ENCODE data around the gene UBE2J2. TPM values are rescaled to one million over a fixed set of nuclear protein-coding genes. Genes with fewer than 3 reads are reported as not detected.

The UBE2J2 gene
- total RNA-seq, 1 experiment from 2014 or later: 121 TPM

DNA sequence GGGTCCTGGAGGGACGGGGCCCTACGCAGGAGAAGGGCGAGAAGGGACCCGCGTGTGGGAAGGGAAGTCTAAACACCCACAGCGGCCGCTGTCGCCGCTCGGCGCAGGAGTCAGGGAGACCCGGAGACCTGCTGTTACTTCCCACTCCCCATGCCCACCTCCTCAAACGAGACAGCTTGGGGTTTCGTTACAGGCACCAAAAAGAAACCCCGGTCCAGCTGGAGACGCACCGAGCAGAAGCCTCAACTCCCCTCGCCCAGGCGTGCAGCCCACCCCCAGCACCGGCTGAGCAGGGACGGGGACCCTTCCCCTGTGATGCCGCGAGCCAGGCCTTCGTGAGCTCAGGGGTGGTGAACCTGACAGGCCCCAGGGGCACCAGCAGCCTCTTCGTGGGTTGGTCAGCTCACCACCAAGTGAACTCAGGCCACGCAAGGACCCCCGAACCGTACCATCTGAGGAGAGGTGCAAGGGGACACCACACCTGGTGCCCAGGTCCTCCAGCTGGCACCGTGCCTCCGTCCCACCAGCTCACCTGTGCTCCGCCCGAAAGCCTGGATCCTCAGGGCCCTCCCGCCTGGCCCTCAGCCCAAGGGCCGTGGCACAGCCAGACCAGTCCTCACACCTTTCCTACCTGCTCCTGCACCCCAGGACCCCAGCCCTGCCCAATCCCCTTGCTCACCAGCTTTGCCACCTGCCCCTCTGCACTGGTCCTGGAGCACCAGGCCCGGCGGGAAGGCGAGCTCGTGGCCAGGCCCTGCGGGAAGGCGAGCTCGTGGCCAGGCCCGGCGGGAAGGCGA lies 46.9 kb downstream of the UBE2J2 start:
- in situ Hi-C loops (cut with HindIII; ENCODE audit: low pct_unique_long_range_greater_than_20kb, low sequenced_read_pairs): no loop called here
- DNase-seq (ENCODE audit: low read depth): no peak

DNA sequence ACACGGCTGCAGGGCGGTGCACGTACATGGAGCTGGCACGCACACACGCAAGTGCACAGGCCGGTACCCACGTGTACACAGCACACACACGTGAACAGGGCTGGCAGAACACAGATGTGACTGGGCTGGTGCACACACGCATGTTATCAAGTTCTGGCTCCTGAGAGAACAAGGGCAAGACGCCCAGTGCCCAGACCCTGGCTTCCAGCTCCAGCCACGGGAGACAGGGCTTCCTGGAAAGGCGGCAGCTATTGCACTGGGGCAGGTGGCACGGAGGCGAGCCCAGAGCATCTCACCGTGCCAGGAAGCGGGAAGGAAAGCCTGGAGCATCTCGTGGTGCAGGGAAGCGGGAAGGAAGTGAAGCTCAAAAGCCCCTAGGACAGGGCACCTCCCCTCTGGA lies 47.7 kb downstream of the UBE2J2 start:
- in situ Hi-C loops (cut with HindIII; ENCODE audit: low pct_unique_long_range_greater_than_20kb, low sequenced_read_pairs): no loop called here

GRCh38 chr1:1225238-1225845 lies 48.3 kb downstream of the UBE2J2 start:
- in situ Hi-C loops (cut with HindIII; ENCODE audit: low pct_unique_long_range_greater_than_20kb, low sequenced_read_pairs): no loop called here
- no peak for DNase-seq (ENCODE audit: low read depth)

More for the DNA sequence above, 47.7 kb downstream of the UBE2J2 start:
- DNase-seq (ENCODE audit: low read depth): no peak

- DNase-seq (ENCODE audit: low read depth): no peak
- in situ Hi-C loops (cut with HindIII; ENCODE audit: low pct_unique_long_range_greater_than_20kb, low sequenced_read_pairs): no loop called here
Observed at GRCh38 chr1:1223891-1224290, 49.8 kb downstream of the UBE2J2 start.

GRCh38 chr1:1223321-1223720 lies 50.3 kb downstream of the UBE2J2 start:
- in situ Hi-C loops (cut with HindIII; ENCODE audit: low pct_unique_long_range_greater_than_20kb, low sequenced_read_pairs): no loop called here

GRCh38 chr1:1222575-1223225 lies 51.0 kb downstream of the UBE2J2 start:
- in situ Hi-C loops (cut with HindIII; ENCODE audit: low pct_unique_long_range_greater_than_20kb, low sequenced_read_pairs): no loop called here
- DNase-seq (ENCODE audit: low read depth): no peak

More at GRCh38 chr1:1223321-1223720, 50.3 kb downstream of the UBE2J2 start:
- DNase-seq (ENCODE audit: low read depth): no peak

- in situ Hi-C loops (cut with HindIII; ENCODE audit: low pct_unique_long_range_greater_than_20kb, low sequenced_read_pairs): no loop called here
- DNase-seq (ENCODE audit: low read depth): no peak
Observed at GRCh38 chr1:1221887-1222574, 51.6 kb downstream of the UBE2J2 start.

GRCh38 chr1:1220197-1220596 lies 53.5 kb downstream of the UBE2J2 start:
- in situ Hi-C loops (cut with HindIII; ENCODE audit: low pct_unique_long_range_greater_than_20kb, low sequenced_read_pairs): no loop called here
- no peak for DNase-seq (ENCODE audit: low read depth)

GRCh38 chr1:1219341-1219740 lies 54.3 kb downstream of the UBE2J2 start:
- DNase-seq (ENCODE audit: low read depth): no peak
- in situ Hi-C loops (cut with HindIII; ENCODE audit: low pct_unique_long_range_greater_than_20kb, low sequenced_read_pairs): no loop called here

DNA sequence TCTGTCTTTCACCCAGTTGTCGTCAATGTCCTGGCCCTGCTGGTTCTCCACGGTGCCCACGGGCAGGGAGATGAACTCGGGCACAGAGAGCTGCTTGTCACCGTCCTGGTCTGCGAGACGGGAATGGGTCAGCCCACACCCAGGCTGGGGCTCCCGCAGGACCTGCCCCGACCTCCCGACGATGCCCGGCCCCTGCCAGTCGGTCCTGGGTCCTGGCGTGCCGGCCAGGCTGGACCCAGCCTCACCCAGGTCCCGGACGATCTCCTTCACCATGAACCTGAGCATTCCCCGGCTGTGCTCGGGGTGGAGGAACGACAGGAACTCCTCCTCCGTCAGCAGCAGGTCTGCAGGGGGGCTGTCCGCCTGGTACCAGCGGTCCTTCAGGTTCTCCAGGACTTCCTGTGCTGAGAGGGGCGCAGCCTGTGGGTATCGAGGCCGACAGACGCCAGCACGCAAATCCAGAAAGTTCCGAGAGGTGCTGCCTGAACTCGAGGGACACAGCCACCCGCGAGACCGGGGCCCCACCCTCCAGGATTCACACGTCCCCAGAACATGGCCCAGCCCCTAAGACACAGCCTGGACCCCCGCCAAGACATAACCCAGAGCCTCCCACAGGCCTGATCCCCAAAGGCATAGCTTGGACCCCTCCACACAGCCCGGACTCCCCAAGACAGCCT lies 55.0 kb downstream of the UBE2J2 start:
- DNase-seq (ENCODE audit: low read depth): no peak
- in situ Hi-C loops (cut with HindIII; ENCODE audit: low pct_unique_long_range_greater_than_20kb, low sequenced_read_pairs): no loop called here

DNA sequence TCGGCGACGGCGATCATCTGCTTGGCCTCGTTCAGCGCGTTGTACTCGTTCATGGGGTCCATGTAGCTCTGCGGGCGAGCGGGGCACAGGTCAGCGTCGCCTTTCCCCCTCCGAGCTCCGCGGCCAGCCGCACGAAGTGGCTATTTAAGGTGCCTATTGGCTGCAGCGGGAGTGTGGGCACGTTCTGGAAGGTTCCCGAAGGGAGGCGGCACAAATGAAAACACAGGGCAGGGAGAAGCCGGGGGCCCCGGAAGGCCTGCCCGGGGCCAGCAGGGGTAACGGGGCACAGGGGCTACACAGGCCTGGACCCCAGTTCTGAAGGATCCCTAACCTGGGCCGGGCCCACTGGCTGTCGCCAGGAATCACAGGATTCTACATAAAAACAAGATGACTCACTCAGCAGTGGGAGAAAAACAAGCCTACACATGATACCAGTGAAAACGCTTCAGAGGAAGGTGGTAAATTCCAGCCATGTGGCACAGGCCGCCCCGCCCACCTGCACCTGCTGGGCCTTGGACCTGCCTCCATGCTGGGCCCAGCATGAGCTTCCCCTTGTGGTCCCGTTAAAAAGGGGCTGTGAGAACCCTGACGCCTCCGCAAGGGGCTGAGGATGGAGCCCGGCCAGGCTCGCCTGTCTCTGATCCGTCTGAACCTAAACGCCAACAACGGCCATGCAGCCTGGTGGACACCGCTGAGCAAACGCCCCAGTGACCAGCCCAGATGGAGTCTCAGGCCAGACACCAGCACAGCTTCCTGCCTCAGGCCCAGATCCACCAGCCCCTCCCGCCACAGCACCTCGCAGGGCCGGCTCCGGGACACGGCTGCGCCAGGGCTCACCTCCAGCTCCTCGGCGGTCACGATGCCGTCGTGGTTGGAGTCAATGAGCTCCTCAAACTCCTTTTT lies 55.8 kb downstream of the UBE2J2 start:
- peak; percentile 36 for DNase-seq (ENCODE audit: low read depth)
- in situ Hi-C loops (cut with HindIII; ENCODE audit: low pct_unique_long_range_greater_than_20kb, low sequenced_read_pairs): no loop called here

DNA sequence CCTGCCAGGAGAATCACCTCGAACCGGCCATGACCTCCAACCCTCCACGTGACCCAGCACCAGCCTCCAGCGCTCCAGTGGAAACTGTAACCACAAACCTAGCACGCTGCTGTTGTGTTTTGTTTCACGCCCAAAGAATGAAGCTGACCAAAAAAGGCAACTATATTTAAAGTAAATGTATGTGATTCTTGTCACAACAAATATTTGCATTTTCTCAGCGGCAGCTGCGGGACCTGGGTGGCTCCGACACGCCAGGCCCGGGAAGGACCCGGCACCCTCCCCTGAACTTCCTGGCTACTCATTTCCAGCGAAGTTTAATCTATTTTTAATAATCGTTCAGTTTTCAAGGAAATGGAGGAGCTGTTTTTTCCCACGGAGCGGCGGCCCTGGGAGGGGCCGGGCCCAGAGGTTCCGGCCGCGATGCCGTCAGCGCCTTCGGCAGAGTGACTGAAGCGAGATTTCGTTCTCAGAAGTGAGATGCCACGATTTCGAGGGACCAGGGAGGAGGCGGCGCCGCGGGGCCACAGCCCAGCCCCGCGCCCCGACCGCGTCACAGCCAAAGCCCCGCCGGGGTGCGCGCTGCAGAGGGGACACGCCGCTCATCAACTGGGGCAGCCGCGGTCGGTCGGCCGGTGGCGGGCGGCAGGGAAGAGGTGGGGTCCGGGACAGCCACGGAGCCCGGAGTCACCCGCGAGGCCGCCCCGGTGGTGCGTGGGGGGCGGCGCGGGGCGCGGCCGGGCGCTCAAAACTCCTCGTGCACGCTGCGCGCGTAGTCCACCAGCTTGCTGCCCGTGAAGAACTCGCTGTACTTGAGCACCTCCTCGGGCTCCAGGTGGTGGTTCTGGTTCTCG lies 56.7 kb downstream of the UBE2J2 start:
- DNase-seq (ENCODE audit: low read depth): no peak

DNA sequence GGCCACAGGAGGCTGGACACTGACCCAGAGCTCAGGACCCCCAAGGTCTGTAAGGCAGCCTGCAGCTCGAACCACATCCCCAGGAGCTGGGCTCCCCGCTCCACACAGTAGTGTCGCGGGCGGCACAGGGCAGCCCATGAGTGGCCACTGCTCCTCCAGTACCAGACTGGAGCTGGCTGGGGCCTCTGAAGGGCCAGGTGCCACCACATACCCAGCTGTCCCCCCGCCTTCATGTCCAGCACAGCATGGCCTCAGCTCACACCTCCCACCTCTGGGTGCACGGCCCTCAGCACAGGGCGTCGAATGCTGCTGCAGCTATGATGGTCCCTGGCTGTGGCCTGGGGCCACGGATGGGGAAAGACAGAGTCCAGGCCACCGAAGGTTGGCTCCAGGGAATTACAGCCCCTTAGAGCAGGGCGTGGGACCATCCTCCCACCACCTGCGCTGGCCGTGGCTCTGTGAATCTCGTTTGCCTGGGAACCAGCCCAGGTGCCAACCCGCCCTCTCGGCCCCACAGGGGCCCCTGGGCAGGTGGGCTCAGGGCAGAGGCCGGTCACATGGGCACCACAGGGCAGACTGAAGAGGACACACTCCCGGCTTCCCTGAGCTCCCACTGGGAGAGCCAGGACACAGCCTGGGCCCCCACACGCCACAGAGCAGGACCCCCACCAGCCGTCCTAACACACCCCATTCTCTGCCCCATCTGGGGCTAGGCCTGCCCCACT lies 57.6 kb downstream of the UBE2J2 start:
- in situ Hi-C loops (cut with HindIII; ENCODE audit: low pct_unique_long_range_greater_than_20kb, low sequenced_read_pairs): no loop called here
- DNase-seq (ENCODE audit: low read depth): no peak

More for the DNA sequence above, 56.7 kb downstream of the UBE2J2 start:
- in situ Hi-C loops (cut with HindIII; ENCODE audit: low pct_unique_long_range_greater_than_20kb, low sequenced_read_pairs): no loop called here

DNA sequence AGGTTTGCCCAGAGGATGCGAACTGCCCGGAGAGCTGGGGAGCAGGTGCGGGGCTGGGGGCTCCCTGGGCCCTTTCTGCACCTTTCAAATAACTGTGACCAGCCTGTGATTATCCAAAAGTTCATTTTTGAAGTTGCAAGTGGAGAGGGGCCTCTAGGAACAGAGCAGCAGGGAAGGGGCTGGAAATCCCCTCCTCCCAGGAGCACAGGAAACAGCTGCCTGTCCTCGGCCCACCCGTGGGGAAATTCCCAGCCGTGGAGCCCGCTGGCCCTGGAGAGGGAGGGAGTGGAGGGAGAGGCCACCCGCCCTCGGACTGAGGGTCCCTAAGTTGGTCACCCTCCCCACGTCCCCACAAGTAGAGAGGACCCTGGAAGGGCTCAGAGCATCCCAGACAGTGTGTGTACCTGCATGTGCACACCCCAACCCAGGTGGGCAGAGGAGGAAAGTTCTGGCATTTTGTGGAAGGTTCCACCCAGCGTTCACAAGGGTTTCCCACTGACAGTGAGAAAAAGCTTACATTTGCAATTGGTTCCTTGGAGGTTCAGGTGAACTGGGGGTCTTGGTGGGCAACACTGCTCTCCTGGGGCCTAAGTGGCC lies 58.5 kb downstream of the UBE2J2 start:
- no peak for DNase-seq (ENCODE audit: low read depth)
- in situ Hi-C loops (cut with HindIII; ENCODE audit: low pct_unique_long_range_greater_than_20kb, low sequenced_read_pairs): no loop called here

GRCh38 chr1:1213345-1214265 lies 60.0 kb downstream of the UBE2J2 start, which contains the start of gene TNFRSF4:
Gene TNFRSF4 (minus strand): TSS chr1:1214153. CDS start chr1:1214127, 26 bp downstream.
- in situ Hi-C loops (cut with HindIII; ENCODE audit: low pct_unique_long_range_greater_than_20kb, low sequenced_read_pairs): no loop called here
- DNase-seq (ENCODE audit: low read depth): no peak

All from Caki2 (cell line).